Panc1 (cell line): ENCODE measurements around the gene GGTA1. TPM values are rescaled to one million over a fixed set of nuclear protein-coding genes. Genes with fewer than 3 reads are reported as not detected.

Experiments
- ATAC-seq: fragments of 200-7000 bp; cut with Tn5 transposase; 2 replicates; pipeline ENCODE4 v1.9.1; 2020; ENCODE audit warnings: mild to moderate bottlenecking, moderate library complexity
- BruUV-seq: library from RNA; stranded (reverse); fragments of 400-500 nt; replicated peaks from 2 replicates; lab custom pipeline; 2021; lab: Mats Ljungman, UMichigan
- CTCF ChIA-PET: fragments of 300-600 bp; sonication (Branson Sonifier 250); formaldehyde crosslinking; loops from one replicate; lab custom pipeline; 2022; ENCODE audit warnings: antibody characterized with exemption; lab: Charles Lee
- POLR2A ChIA-PET: fragments of 300-600 bp; sonication (Branson Sonifier 250); formaldehyde crosslinking; loops from one replicate; lab custom pipeline; 2022; ENCODE audit warnings: antibody characterized with exemption; lab: Charles Lee
- DNase-seq: peaks from one replicate; pipeline ENCODE4 v3.0.0-alpha.2; 2010; ENCODE audit warnings: low read depth, low spot score
- H3K27ac ChIP-seq: 2 replicates; pipeline ENCODE4 v1.5.1; 2011; ENCODE audit warnings: mild to moderate bottlenecking, low read length, inconsistent platforms
- H3K27me3 ChIP-seq: fragments of 200-500 bp; sonication (Bioruptor generic); 2 replicates; pipeline ENCODE4 v1.6.0; 2014; ENCODE audit warnings: low read length, inconsistent platforms; ENCODE audit not compliant: control insufficient read depth, insufficient read depth
- H3K36me3 ChIP-seq: fragments of 200-500 bp; sonication (Bioruptor generic); 2 replicates; pipeline ENCODE4 v1.5.1; 2014; ENCODE audit warnings: inconsistent platforms, mild to moderate bottlenecking, low read length, moderate library complexity; ENCODE audit not compliant: control insufficient read depth, insufficient read depth
- H3K4me1 ChIP-seq: 2 replicates; pipeline ENCODE4 v1.5.1; 2011; ENCODE audit warnings: inconsistent platforms, mild to moderate bottlenecking, low read length, moderate library complexity; ENCODE audit not compliant: control insufficient read depth, insufficient read depth
- H3K4me3 ChIP-seq, 2 experiments: 2 replicates each; pipeline ENCODE4 v1.5.1; 2011 to 2012; ENCODE audit warnings: low read depth in 2 of 2, low read length in 2 of 2, mild to moderate bottlenecking in 2 of 2, inconsistent platforms in 1 of 2, moderate library complexity in 1 of 2
- H3K9me3 ChIP-seq: fragments of 200-500 bp; sonication (Bioruptor generic); 2 replicates; pipeline ENCODE4 v1.5.1; 2014; ENCODE audit warnings: low read depth, mild to moderate bottlenecking, inconsistent platforms, low read length, moderate library complexity; ENCODE audit not compliant: control insufficient read depth, insufficient read depth
- CTCF ChIP-seq: fragments of 450-650 bp; IDR thresholded peaks from 2 replicates; pipeline ENCODE4 v1.5.1; 2017; ENCODE audit warnings: mild to moderate bottlenecking
- POLR2AphosphoS5 ChIP-seq: IDR thresholded peaks from 2 replicates; pipeline ENCODE4 v1.6.1; 2012; ENCODE audit warnings: mild to moderate bottlenecking, low read depth, low read length, moderate library complexity
- REST ChIP-seq, 2 experiments: IDR thresholded peaks; 2 replicates each; pipeline ENCODE4 v1.6.1; 2011 to 2012; ENCODE audit warnings: low read depth in 2 of 2, control low read depth in 1 of 2, low read length in 1 of 2, mild to moderate bottlenecking in 1 of 2, moderate library complexity in 1 of 2; ENCODE audit not compliant: insufficient read depth in 1 of 2
- SIN3A ChIP-seq: IDR thresholded peaks from 2 replicates; pipeline ENCODE4 v1.6.1; 2012; ENCODE audit warnings: low read depth, mild to moderate bottlenecking, low read length, moderate library complexity, borderline replicate concordance; ENCODE audit not compliant: insufficient read depth
- TCF7L2 ChIP-seq: IDR thresholded peaks from 2 replicates; pipeline ENCODE4 v1.6.1; 2011; ENCODE audit warnings: mild to moderate bottlenecking, low read depth, low read length, inconsistent platforms
- in situ Hi-C: cut with HindIII; loops from 2 replicates; pipeline ENCODE4 v1.10.0; 2016; ENCODE audit warnings: low sequenced_read_pairs, low pct_unique_long_range_greater_than_20kb
- intact Hi-C: fragments of 100-400 bp; cut with micrococcal nuclease; formaldehyde crosslinking; loops from one replicate; pipeline ENCODE4 v1.10.0; 2022; ENCODE audit not compliant: unreplicated experiment
- total RNA-seq: library from RNA; stranded (reverse); gene quantifications from one replicate; pipeline ENCODE4 v1.2.1, GENCODE V29; 2021; ENCODE audit not compliant: unreplicated experiment

GGTA1 gene
- total RNA-seq, 1 experiment from 2014 or later, result not detected

DNA sequence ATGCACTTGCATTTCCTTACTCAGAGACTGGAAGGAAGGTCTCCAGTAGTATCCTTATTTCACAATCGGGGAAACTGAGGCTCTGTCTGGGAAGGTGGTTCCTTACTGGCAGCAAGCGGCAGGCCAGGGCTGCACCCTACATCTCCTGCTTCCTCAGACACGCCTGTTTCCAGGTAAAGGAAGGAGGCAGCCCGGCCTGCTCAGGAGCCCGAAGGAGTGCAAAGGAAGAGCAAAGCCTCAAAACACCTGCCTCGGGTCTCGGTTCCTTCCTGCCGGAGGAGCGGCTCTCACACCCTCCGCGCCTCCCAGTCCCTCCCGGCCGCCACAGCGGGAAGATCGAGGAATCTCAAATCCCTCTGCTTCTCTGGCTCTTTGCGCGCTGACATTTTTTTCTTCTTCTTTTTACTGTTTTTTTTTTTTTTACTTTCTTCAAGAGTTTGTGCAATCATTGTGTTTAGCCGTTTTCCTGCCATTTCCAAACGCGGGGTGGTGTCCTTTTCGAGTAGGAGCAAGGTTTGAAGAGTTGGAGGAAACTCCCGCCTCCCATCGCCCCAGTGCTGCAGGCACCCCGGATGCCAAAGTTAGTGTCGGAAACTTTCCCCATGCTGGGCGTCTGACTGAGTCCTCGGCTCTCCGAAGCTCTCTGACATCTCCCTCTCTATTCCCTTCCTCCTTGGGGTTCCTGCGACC lies 1.0 kb downstream of the GGTA1 start:
- ATAC-seq, result peak; percentile 59
- ChIA-PET CTCF (no interaction called here), POLR2A (no interaction called here)
- intact Hi-C loops (no loop called here), in situ Hi-C loops (no loop called here)
- H3K27ac ChIP-seq, result no peak overlapping the region
- DNase-seq, result no peak
- peak overlapping the region; percentile 42 to 49 for H3K4me3 ChIP-seq
- BruUV-seq, result no TSS peak
- peaks cover 3% of the 10 kb centered on the region; the same call in 1 of the 2 replicates for H3K4me1 ChIP-seq
- H3K27me3 ChIP-seq, result no peaks in the 10 kb centered on the region
- no peaks in the 10 kb centered on the region for H3K36me3 ChIP-seq
- no peak for TF ChIP-seq SIN3A
- peak; percentile 53; the same call in 1 of the 2 replicates for TF ChIP-seq CTCF
- no peaks in the 10 kb centered on the region for H3K9me3 ChIP-seq

DNA sequence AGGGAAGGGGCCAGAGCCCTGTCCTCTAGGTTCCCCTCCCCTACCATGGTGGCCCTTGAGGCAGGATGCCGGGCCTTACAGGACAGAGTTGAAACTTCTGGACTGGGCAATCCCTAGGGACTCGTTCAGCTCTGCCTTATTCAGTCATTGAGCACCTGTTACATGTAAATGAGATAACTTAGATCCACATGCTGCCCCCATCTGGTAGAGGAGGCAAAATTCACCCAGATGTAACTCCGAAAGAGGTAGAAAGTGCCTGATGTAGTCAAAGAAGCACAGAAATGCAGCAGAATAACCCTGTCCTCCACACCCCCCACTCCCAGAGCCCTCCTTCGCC lies 1.5 kb downstream of the GGTA1 start:
- no peaks in the 10 kb centered on the region for H3K9me3 ChIP-seq
- ATAC-seq (peak; percentile 83), DNase-seq (peak; percentile 30)
- ChIA-PET POLR2A (no interaction called here), CTCF (no interaction called here)
- BruUV-seq, result no TSS peak
- H3K36me3 ChIP-seq, result no peaks in the 10 kb centered on the region
- peak overlapping the region; percentile 42 to 49; a peak in 3 of 4 replicates for H3K4me3 ChIP-seq
- peaks cover 3% of the 10 kb centered on the region; the same call in 1 of the 2 replicates for H3K4me1 ChIP-seq
- no peaks in the 10 kb centered on the region for H3K27me3 ChIP-seq
- H3K27ac ChIP-seq, result no peak overlapping the region
- intact Hi-C loops, result no loop called here
- in situ Hi-C loops, result no loop called here
- TF ChIP-seq CTCF (peak; percentile 79), TCF7L2 (no peak)

GRCh38 chr9:121495976-121496375 lies 3.7 kb downstream of the GGTA1 start:
- in situ Hi-C loops, result no loop called here

More at GRCh38 chr9:121495976-121496375, 3.7 kb downstream of the GGTA1 start:
- H3K4me1 ChIP-seq, result peaks cover 3% of the 10 kb centered on the region; the same call in 1 of the 2 replicates
- no peak for DNase-seq
- CTCF ChIA-PET, result no interaction called here
- no peaks in the 10 kb centered on the region for H3K36me3 ChIP-seq
- no peak overlapping the region for H3K27ac ChIP-seq
- intact Hi-C loops, result no loop called here
- no peaks in the 10 kb centered on the region for H3K9me3 ChIP-seq
- BruUV-seq, result no TSS peak
- TF ChIP-seq SIN3A (no peak), REST (IDR thresholded peaks at IDR 0.05; ENCODE audit: insufficient read depth in 1 of 2, low read depth in 2 of 2, low read length in 1 of 2) (no peak), POLR2AphosphoS5 (no peak), CTCF (no peak), TCF7L2 (no peak)
- no peaks in the 10 kb centered on the region for H3K27me3 ChIP-seq
- no peak for ATAC-seq
- no peak overlapping the region for H3K4me3 ChIP-seq
- POLR2A ChIA-PET, result no interaction called here
